H1 (cell line): Measurements from ENCODE around the gene VENTX. TPM values are rescaled to one million over a fixed set of nuclear protein-coding genes. Genes with fewer than 3 reads are reported as not detected.

Source experiments
- CBX8 ChIP-seq: fragments of 300-800, 300-1000 bp; sonication (generic); IDR thresholded peaks from 2 replicates; pipeline ENCODE4 v1.7.1; 2016; ENCODE audit warnings: low read depth, low read length, borderline replicate concordance
- PHF8 ChIP-seq: fragments of 200-600 bp; sonication (generic); conservative IDR thresholded peaks from 2 replicates; pipeline ENCODE4 v1.7.1; 2012; ENCODE audit warnings: low read depth, mild to moderate bottlenecking, inconsistent platforms, low read length, moderate library complexity
- TEAD4 ChIP-seq: IDR thresholded peaks from 2 replicates; pipeline ENCODE4 v1.6.1; 2012; ENCODE audit warnings: low read depth, low read length, inconsistent platforms, mixed read lengths
- polyA plus RNA-seq, 7 experiments: library from polyadenylated mRNA; depleted of rRNA in 3 of 7; stranded (reverse) in 5 of 7; unstranded in 2 of 7; fragments of >200 nt in 5 of 7; fragments of 200-250 nt in 2 of 7; gene quantifications; 1 replicate in 5 of 7; 2 replicates in 1 of 7; 4 replicates in 1 of 7; pipeline versions ENCODE4 v1.2.1 to v1.2.3, GENCODE V29; 2011 to 2013; ENCODE audit warnings: missing spikeins in 2 of 7, mixed read lengths in 2 of 7
- total RNA-seq: library from RNA; stranded (reverse); fragmentation: NEBNext Ultra II Directional; extraction: Animal tissue kit (Norgen Biotek cat#: 25700); gene quantifications from 2 replicates; pipeline ENCODE4 v1.2.1, GENCODE V29; 2021
- TF ChIP-seq, protein P1 (sequence below): IDR thresholded peaks from 2 replicates; pipeline ENCODE4 v1.6.1; 2011; ENCODE audit warnings: low read depth, mild to moderate bottlenecking, low read length; ENCODE audit not compliant: insufficient read depth

The VENTX gene
- total and polyA plus RNA-seq, 2 of the 8 experiments (the other 6 are each of a cell fraction or from before 2014, with no cell fraction given), result 5.6 TPM

DNA sequence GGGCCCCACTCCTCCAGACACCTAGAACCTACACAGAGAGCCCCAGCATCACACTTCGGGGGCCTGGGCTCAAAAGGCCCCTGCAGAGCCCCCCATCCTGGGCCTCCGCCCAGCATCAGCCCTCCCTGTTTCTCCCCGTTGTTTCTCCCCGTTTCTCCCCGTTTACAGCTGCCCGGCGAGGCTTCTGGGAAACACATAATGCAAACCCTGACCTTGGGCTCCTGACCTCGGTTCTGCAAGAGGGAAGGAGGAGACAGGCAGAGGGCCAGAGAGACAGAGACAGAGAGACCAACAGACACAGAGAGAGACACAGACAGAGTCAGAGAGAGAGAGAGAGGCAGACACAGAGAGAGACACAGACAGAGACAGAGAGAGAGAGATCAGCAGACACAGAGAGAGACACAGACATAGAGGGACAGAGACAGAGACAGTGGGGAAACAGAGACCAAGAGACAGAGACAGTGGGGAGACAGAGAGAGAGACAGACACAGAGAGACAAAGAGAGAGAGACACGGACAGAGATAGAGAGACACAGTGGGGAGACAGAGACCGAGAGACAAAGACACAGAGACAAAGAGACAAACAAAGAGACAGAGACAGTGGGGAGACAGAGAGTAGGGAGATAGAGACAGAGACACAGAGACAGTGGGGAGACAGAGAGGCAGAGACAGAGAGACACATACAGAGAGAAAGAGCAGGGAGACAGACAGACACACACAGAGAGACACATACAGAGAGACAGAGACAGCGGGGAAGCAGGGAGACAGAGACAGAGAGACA is 12.5 kb downstream of the VENTX start (continued):
- TF ChIP-seq, protein P1, sequence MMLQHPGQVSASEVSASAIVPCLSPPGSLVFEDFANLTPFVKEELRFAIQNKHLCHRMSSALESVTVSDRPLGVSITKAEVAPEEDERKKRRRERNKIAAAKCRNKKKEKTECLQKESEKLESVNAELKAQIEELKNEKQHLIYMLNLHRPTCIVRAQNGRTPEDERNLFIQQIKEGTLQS, result no peak
- TF ChIP-seq CBX8 (no peak), PHF8 (no peak), TEAD4 (no peak)
